ENCODE data around the gene RHOA. TPM values are rescaled to one million over a fixed set of nuclear protein-coding genes. Genes with fewer than 3 reads are reported as not detected.

RHOA gene
- total and polyA plus RNA-seq, 2 of the 13 experiments (the other 11 are each of a cell fraction or from before 2014, with no cell fraction given), result 131 to 177 TPM

- TF ChIP-seq HNF1A (IDR thresholded peaks at IDR 0.05; ENCODE audit: low read depth) (no peak), HNF1A (CRISPR knock-in tag; IDR thresholded peaks at IDR 0.05; ENCODE audit: borderline replicate concordance) (0 out of 2 replicates have a peak, but pooled peaks have one; percentile 44), GPN1 (CRISPR knock-in tag; IDR thresholded peaks at IDR 0.05; ENCODE audit: borderline replicate concordance) (no peak), LBX2 (CRISPR knock-in tag; IDR thresholded peaks at IDR 0.05; ENCODE audit: borderline replicate concordance) (no peak), BCLAF1 (IDR thresholded peaks at IDR 0.05) (no peak), IKZF5 (CRISPR knock-in tag; IDR thresholded peaks at IDR 0.05) (peak; percentile 51; the same call in 1 of the 2 replicates), BRCA1 (CRISPR knock-in tag; IDR thresholded peaks at IDR 0.05) (no peak), ZFP37 (CRISPR knock-in tag; IDR thresholded peaks at IDR 0.05; ENCODE audit: borderline replicate concordance) (no peak), ZNF550 (CRISPR knock-in tag; IDR thresholded peaks at IDR 0.05; ENCODE audit: borderline replicate concordance) (no peak), ZNF251 (CRISPR knock-in tag; IDR thresholded peaks at IDR 0.05) (no peak), HBP1 (CRISPR knock-in tag; IDR thresholded peaks at IDR 0.05; ENCODE audit: low read depth) (peak; percentile 25; the same call in 1 of the 2 replicates), BRF2 (CRISPR knock-in tag; IDR thresholded peaks at IDR 0.05) (no peak), STAG1 (CRISPR knock-in tag; IDR thresholded peaks at IDR 0.05) (peak; percentile 12; the same call in 1 of the 2 replicates), ZNF224 (CRISPR knock-in tag; IDR thresholded peaks at IDR 0.05) (0 out of 2 replicates have a peak, but pooled peaks have one; percentile 31), HMG20B (CRISPR knock-in tag; conservative IDR thresholded peaks at IDR 0.05) (no peak), RFX3 (CRISPR knock-in tag; IDR thresholded peaks at IDR 0.05) (no peak), ZNF740 (CRISPR knock-in tag; IDR thresholded peaks at IDR 0.05) (no peak)
These were observed 10.8 kb upstream of the RHOA start, which contains the start of gene AMT (continued) for GRCh38 chr3:49422379-49423248.
